ENCODE measurements around the gene SLC39A11. TPM values are rescaled to one million over a fixed set of nuclear protein-coding genes. Genes with fewer than 3 reads are reported as not detected.

Gene SLC39A11
- total RNA-seq, 1 experiment from 2014 or later: 46.4 TPM

GRCh38 chr17:72692676-72693075 is 399.8 kb downstream of the SLC39A11 start:
- TF ChIP-seq TCF7L2 (IDR thresholded peaks at IDR 0.05; ENCODE audit: borderline replicate concordance, extremely low read depth, insufficient read depth, insufficient read length) (no peak), EGR1 (IDR thresholded peaks at IDR 0.05; ENCODE audit: low read depth) (no peak), ZNF274 (IDR thresholded peaks at IDR 0.05; ENCODE audit: low read depth, low read length) (no peak), EZH2 (IDR thresholded peaks at IDR 0.05) (no peak), REST (IDR thresholded peaks at IDR 0.05; ENCODE audit: low read depth) (no peak), ELF1 (IDR thresholded peaks at IDR 0.05; ENCODE audit: borderline replicate concordance, low read depth) (no peak), ATF3 (IDR thresholded peaks at IDR 0.05) (no peak), ZFX (IDR thresholded peaks at IDR 0.05) (no peak), MAX (IDR thresholded peaks at IDR 0.05) (no peak)

More at GRCh38 chr17:72692676-72693075, 399.8 kb downstream of the SLC39A11 start:
- Histone ChIP-seq H2AFZ (ENCODE audit: low read depth, low read length, poor library complexity, severe bottlenecking) (no peak overlapping the region), H3K4me2 (ENCODE audit: low read length) (no peak overlapping the region), H3K9ac (ENCODE audit: low read length) (no peak overlapping the region), H3K27ac (ENCODE audit: low read depth, low read length) (no peak overlapping the region), H3K27me3 (ENCODE audit: insufficient read depth, low read length) (no peaks in the 10 kb centered on the region), H3K4me3 (replicated peaks in 1 of 2; ENCODE audit: low read depth in 1 of 2, low read length in 2 of 2) (no peak overlapping the region), H3K4me1 (ENCODE audit: control insufficient read depth in 1 of 2, insufficient read depth in 2 of 2, low read length in 2 of 2) (peaks cover 9 to 27% of the 10 kb centered on the region in 2 experiments; a peak in 3 of 4 replicates), H3K9me3 (ENCODE audit: control insufficient read depth in 1 of 2, insufficient read depth in 1 of 2, low read depth in 1 of 2, low read length in 2 of 2) (no peaks in the 10 kb centered on the region), H3K9me2 (ENCODE audit: insufficient read depth) (no peaks in the 10 kb centered on the region), H3K79me2 (ENCODE audit: insufficient read depth, low read length) (no peaks in the 10 kb centered on the region), H4K20me1 (ENCODE audit: insufficient read depth) (no peaks in the 10 kb centered on the region), H3K36me3 (ENCODE audit: control insufficient read depth in 1 of 2, insufficient read depth in 2 of 2, low read length in 2 of 2) (no peaks in the 10 kb centered on the region)
- no peak for DNase-seq (ENCODE audit: low read depth, low spot score)
- ChIA-PET CTCF (interaction anchor here (0.9 to 2.0 kb wide), 2 partner anchors 136 to 499 kb away, joined by 3 to 4 read pairs; no protein-coding TSS in a partner anchor), RAD21 (ENCODE audit: low non-redundant PET in 1 of 2, low total read pairs in 2 of 2, uncharacterized antibody in 2 of 2, unreplicated experiment in 2 of 2) (no interaction called here), POLR2A (interaction anchor here (1.3 kb wide), 1 partner anchor 9 kb away, joined by 3 read pairs; no protein-coding TSS in a partner anchor)
- intact Hi-C loops (cut with micrococcal nuclease): no loop called here
- no TSS peak for BruUV-seq (replicated peaks)
- ATAC-seq: no peak
